Measurements from ENCODE around the gene NPEPL1. TPM values are rescaled to one million over a fixed set of nuclear protein-coding genes. Genes with fewer than 3 reads are reported as not detected.

Gene NPEPL1
- total RNA-seq, 2 donors from 2014 or later: 12.8 to 21.6 TPM

- H3K9me3 Mint-ChIP-seq: no peaks in the 10 kb centered on the region
- DNase-seq (ENCODE audit: low spot score in 2 of 2): no peak
- ATAC-seq: peak; percentile 1 to 6
- H3K36me3 Mint-ChIP-seq: peaks cover 28 to 41% of the 10 kb centered on the region in 2 donors
- H3K27ac Mint-ChIP-seq: peak overlapping the region; percentile 100
Observed at GRCh38 chr20:58652606-58653294, 39.9 kb upstream of the NPEPL1 start.

DNA sequence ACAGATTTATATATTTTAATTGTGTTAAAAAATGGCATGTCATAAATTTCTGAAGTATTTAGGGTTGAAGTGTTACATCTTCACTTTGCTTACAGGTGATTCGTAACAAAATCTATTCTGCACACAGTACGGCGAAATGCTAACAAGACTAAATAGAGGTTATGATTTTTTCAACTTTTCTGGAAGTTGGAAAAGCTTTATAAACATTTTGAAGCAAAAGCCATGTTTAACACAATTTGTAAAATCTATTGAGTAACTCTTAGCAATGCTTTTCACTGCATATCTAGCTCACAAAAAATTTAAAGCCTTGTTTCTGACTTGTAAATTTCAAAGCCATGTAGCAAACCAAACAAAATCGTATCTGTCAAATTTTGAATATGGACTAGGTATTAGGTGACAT is 38.3 kb upstream of the NPEPL1 start:
- no peak overlapping the region for H3K27ac Mint-ChIP-seq
- no peaks in the 10 kb centered on the region for H3K9me3 Mint-ChIP-seq
- peaks cover 28 to 51% of the 10 kb centered on the region in 2 donors for H3K36me3 Mint-ChIP-seq
- DNase-seq (ENCODE audit: low spot score in 2 of 2) (no peak), ATAC-seq (no peak)

DNA sequence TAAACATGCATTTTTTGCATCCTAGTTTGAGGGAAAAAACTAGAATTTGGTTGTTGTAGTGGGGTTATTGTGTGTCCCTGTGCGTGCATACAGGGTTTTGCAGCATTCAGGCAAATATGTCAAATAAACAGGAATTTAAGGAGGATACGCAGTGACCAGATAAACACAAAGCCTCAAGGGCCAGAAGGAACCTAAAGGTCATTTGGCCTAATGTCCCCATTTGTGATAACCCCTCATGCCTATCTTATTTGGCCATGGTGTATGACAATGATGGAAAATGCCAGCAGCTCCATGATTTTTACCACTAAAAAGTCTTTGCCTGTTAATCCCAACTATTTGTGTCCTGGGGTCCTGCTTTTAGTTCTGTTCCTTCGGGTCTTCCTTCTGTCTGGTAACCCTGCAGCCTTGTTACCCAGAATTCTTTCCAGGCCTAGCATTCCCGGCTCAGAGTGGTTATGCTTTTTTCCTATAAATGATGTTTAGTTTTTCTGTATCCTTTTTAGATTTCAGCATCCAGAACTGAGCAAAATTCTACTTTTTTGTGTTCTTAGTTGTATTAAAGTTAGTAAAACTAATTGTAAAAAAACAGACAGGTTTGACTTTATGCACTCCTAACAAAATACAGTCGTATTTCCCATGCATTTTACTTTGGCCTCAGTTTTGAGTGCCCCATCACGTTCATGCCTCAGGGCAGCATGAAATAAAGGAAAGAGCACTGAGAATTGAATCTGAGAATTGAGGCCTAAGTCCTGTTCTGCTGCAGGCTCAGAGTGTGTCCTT is 37.1 kb upstream of the NPEPL1 start:
- no peak for DNase-seq (ENCODE audit: low spot score in 2 of 2)
- ATAC-seq: no peak
- Mint-ChIP-seq H3K27ac (peak overlapping the region; percentile 55 to 84), H3K9me3 (no peaks in the 10 kb centered on the region), H3K36me3 (peaks cover 28 to 51% of the 10 kb centered on the region in 2 donors)

DNA sequence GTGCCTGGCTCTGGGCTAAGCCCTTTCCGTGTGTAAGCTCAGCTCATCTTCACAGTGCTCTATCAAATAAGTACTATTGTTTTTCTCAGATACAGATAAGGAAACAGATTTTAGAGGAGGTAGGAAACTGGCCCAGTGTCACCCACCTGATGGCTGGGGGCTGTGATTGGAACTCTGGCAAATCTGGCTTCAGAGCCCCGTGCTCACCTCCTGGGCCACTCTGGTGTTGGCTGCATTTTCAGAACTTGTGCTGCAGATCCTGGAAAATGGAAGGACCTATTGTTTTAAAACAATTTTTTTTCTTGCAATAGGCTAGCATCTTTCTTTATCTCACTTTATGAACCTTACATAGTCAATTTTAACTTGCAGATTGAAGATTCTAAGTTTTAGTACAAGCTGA is 35.8 kb upstream of the NPEPL1 start:
- Mint-ChIP-seq H3K9me3 (no peaks in the 10 kb centered on the region), H3K27ac (peak overlapping the region; percentile 75 to 84), H3K36me3 (peaks cover 23 to 47% of the 10 kb centered on the region in 2 donors)
- no peak for ATAC-seq
- no peak for DNase-seq (ENCODE audit: low spot score in 2 of 2)

- no peak for ATAC-seq
- Mint-ChIP-seq H3K9me3 (no peaks in the 10 kb centered on the region), H3K27ac (peak overlapping the region; percentile 84 to 85), H3K36me3 (peaks cover 21 to 48% of the 10 kb centered on the region in 2 donors)
- DNase-seq (ENCODE audit: low spot score in 2 of 2): no peak
Observed at GRCh38 chr20:58657262-58657661, 35.3 kb upstream of the NPEPL1 start.

GRCh38 chr20:58657986-58658385 is 34.6 kb upstream of the NPEPL1 start:
- Mint-ChIP-seq H3K27ac (peak overlapping the region in 1 of 2 donors; percentile 84), H3K36me3 (peaks cover 16 to 43% of the 10 kb centered on the region in 2 donors), H3K9me3 (no peaks in the 10 kb centered on the region)
- ATAC-seq: no peak
- no peak for DNase-seq (ENCODE audit: low spot score in 2 of 2)

GRCh38 chr20:58658760-58659159 is 33.8 kb upstream of the NPEPL1 start:
- no peak for ATAC-seq
- peaks cover 12 to 42% of the 10 kb centered on the region in 2 donors for H3K36me3 Mint-ChIP-seq
- peak overlapping the region; percentile 80 to 88 for H3K27ac Mint-ChIP-seq
- no peak for DNase-seq (ENCODE audit: low spot score in 2 of 2)
- H3K9me3 Mint-ChIP-seq: no peaks in the 10 kb centered on the region

DNA sequence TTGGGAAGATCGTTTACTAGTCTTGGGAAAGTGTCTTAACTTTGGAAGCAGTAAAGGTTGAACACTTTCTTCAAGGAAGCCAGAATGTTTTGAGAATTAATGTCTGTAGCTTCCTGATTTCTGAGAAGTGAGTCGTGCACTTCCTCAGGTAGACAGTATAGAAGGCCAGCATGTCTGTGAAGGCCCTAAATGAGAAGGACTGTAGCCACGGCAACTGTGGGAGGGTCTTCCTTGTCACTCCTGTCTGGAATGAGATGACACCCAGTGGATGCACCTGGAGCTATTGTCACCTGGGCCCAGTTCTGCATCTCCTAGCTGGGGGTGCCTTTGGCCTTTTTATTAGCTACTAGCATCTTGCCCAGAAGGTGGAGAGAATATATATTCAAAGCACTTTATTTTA is 32.8 kb upstream of the NPEPL1 start:
- DNase-seq (ENCODE audit: low spot score in 2 of 2) (no peak), ATAC-seq (peak; percentile 27 to 56)
- H3K9me3 Mint-ChIP-seq: no peaks in the 10 kb centered on the region
- H3K36me3 Mint-ChIP-seq: peaks cover 12 to 42% of the 10 kb centered on the region in 2 donors
- H3K27ac Mint-ChIP-seq: peak overlapping the region; percentile 88 to 93

DNA sequence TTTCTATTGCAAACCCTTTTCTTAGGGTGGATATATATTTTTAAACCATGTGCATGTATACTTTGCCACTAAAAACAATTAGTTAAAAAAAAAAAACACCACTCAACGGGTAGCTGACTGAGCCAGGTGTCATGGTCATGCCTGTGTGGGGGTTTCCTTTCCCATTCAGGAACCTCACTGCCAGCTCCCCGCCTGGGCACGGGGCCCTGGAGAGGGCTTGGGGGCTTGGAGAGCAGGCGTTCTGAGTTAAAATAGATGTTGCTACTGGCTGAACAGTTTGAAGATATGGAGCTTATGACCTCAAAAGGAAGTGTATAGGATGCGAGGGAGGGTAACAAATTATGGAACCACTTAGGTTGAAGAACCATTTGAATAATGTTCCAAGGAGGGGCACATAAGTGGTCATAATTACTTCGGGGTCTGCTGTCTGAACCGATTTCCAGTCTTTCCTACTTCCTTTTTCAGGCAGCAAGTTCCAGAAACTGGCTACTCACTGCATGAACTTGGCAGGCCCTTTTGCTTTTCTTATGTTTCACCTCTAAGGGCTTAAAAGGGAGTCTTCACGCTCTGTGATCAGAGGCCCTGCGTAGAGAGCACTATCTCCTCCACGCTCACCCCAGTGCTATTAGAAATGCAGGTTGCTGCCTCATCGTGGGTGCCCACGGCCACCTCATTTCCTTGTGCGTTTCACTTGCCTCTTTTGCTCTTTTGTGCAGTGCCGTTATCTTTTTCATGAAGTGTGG is 31.6 kb upstream of the NPEPL1 start:
- H3K36me3 Mint-ChIP-seq: peaks cover 12 to 41% of the 10 kb centered on the region in 2 donors
- H3K27ac Mint-ChIP-seq: peak overlapping the region; percentile 93 to 97
- no peaks in the 10 kb centered on the region for H3K9me3 Mint-ChIP-seq
- ATAC-seq (peak; percentile 64 to 82), DNase-seq (ENCODE audit: low spot score in 2 of 2) (peak in 1 of 2 donors; percentile 61)

DNA sequence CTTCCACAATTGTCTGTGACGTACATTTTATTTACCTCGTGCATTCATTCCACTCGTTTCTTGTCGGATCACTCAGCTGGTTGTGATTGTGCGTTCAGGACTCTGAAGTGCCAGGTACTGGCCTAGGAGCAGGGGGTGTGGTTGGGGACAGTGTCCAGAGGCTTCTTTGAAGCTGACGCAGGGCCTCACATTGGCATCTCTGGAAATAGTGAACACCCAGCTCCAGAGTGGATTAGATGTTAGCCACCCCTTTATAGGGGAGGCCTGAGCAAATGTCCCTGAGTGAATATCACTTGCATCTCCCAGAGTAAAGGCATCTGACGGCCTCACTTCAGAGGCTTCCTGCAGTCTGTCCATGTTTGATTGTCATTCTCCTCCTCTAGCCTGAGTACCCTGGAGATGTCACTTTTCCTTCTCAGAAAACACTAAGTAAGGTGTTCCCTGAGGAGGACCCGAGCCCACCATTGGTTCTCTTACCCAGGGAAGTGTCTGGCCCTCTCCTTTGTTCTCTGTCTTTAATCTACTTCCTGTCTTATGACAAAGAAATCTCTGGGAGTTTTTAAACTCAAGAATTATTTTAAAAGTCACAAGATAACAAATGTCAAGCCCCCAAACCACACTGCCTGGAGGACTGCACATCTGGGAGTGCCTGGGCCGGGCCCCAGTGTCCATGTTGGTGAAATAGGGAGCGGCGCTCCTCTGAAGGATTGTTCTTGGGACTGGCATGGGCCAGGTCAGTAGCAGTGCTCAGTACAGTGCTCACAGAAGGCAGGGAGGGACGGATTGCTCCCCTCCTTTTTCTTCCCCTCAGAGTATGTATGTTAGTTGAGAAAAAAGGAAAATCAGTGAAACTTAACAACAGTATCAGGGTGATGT is 30.8 kb upstream of the NPEPL1 start:
- Mint-ChIP-seq H3K9me3 (no peaks in the 10 kb centered on the region), H3K36me3 (peaks cover 10 to 34% of the 10 kb centered on the region in 2 donors), H3K27ac (peak overlapping the region; percentile 93 to 97)
- DNase-seq (ENCODE audit: low spot score in 2 of 2) (no peak), ATAC-seq (peak; percentile 39 to 75)

- DNase-seq (ENCODE audit: low spot score in 2 of 2) (no peak), ATAC-seq (no peak)
- H3K36me3 Mint-ChIP-seq: peaks cover 14 to 23% of the 10 kb centered on the region in 2 donors
- H3K27ac Mint-ChIP-seq: peak overlapping the region in 1 of 2 donors; percentile 55
- no peaks in the 10 kb centered on the region for H3K9me3 Mint-ChIP-seq
Observed at GRCh38 chr20:58664331-58664730, 28.3 kb upstream of the NPEPL1 start.

DNA sequence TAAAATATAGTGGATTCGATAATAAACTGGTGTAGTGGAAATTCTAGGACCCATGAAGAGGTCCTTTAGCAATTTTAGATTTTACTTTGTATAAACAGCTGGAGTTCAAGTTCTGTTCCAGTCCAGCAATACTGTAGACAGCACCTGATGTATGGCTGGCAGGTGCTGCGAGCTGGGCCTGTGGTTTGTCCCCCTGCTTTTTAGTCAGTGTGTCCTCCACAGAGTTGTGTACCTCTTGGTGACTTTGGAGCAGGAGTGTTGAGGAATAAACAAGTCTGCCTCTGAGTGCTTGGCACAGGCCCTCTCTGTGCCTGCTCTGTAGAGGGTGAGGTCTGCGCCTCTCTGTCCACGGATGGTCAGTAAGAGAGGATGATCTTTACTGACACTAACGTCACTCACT is 27.7 kb upstream of the NPEPL1 start:
- H3K27ac Mint-ChIP-seq: peak overlapping the region in 1 of 2 donors; percentile 52
- DNase-seq (ENCODE audit: low spot score in 2 of 2) (no peak), ATAC-seq (no peak)
- H3K9me3 Mint-ChIP-seq: no peaks in the 10 kb centered on the region
- peaks cover 14 to 23% of the 10 kb centered on the region in 2 donors for H3K36me3 Mint-ChIP-seq

GRCh38 chr20:58665606-58666005 is 27.0 kb upstream of the NPEPL1 start:
- peaks cover 14 to 23% of the 10 kb centered on the region in 2 donors for H3K36me3 Mint-ChIP-seq

DNA sequence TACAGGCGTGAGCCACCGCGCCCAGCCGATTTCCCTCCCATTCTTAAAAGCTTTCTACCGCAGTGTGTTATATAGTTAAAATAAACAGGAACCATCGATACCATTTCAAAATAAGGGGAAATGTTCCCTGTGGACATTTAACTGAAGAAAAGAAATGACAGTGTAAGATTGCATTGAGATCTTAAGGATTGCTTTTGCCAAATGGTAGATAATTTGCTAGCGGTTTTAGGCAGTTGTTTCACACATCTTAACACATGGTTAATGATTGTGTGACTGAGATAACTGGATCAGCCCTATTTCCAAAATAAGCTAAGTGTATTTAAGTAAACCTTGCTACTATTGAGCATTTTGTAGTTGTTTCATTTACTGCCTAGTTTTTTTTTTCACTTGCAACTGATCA is 25.9 kb upstream of the NPEPL1 start:
- H3K27ac Mint-ChIP-seq: peak overlapping the region; percentile 25 to 92
- peaks cover 6 to 17% of the 10 kb centered on the region in 2 donors for H3K36me3 Mint-ChIP-seq
- no peaks in the 10 kb centered on the region for H3K9me3 Mint-ChIP-seq
- ATAC-seq (no peak), DNase-seq (ENCODE audit: low spot score in 2 of 2) (no peak)

More at GRCh38 chr20:58665606-58666005, 27.0 kb upstream of the NPEPL1 start:
- no peaks in the 10 kb centered on the region for H3K9me3 Mint-ChIP-seq
- peak overlapping the region in 1 of 2 donors; percentile 52 for H3K27ac Mint-ChIP-seq
- DNase-seq (ENCODE audit: low spot score in 2 of 2) (no peak), ATAC-seq (no peak)

DNA sequence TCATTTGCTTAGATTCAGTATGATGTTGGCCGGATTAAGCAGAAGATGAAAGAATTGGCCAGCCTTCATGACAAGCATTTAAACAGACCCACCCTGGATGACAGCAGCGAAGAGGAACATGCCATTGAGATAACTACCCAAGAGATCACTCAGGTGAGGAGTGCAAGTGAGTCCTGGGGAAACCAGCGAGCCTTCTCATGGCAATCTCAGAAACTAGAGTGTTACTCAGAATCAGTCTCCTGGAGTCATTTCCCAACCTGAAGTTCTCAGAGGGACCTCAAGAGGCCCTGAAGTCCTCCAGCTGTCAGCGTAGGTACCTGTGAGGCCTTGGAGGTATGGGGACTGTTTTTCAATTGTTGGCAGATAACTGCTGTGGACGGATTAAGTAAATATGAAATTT is 24.6 kb upstream of the NPEPL1 start:
- no peak overlapping the region for H3K27ac Mint-ChIP-seq
- H3K9me3 Mint-ChIP-seq: no peaks in the 10 kb centered on the region
- DNase-seq (ENCODE audit: low spot score in 2 of 2) (no peak), ATAC-seq (peak in 1 of 2 donors; percentile 38)
- H3K36me3 Mint-ChIP-seq: peaks cover 6 to 9% of the 10 kb centered on the region in 2 donors

GRCh38 chr20:58668901-58669286 is 23.7 kb upstream of the NPEPL1 start:
- ATAC-seq: no peak
- Mint-ChIP-seq H3K9me3 (no peaks in the 10 kb centered on the region), H3K27ac (no peak overlapping the region), H3K36me3 (peaks cover 5 to 6% of the 10 kb centered on the region in 2 donors)
- no peak for DNase-seq (ENCODE audit: low spot score in 2 of 2)
